ENCODE measurements around the gene BRIX1.

Gene BRIX1

GRCh38 chr5:34970552-34970951 lies 55.0 kb downstream of the BRIX1 start:
- TF ChIP-seq EP300 (IDR thresholded peaks at IDR 0.05; ENCODE audit: borderline replicate concordance) (no peak), RAD21 (IDR thresholded peaks at IDR 0.05; ENCODE audit: low read depth) (no peak), REST (IDR thresholded peaks at IDR 0.05; ENCODE audit: low read depth) (no peak), EGR1 (IDR thresholded peaks at IDR 0.05) (no peak), FOXM1 (IDR thresholded peaks at IDR 0.05; ENCODE audit: borderline replicate concordance, low read depth) (no peak), CEBPB (IDR thresholded peaks at IDR 0.05) (no peak), YY1 (IDR thresholded peaks at IDR 0.05; ENCODE audit: low read depth) (no peak), TAF1 (IDR thresholded peaks at IDR 0.05; ENCODE audit: low read depth) (no peak), TEAD4 (IDR thresholded peaks at IDR 0.05) (no peak), TCF12 (IDR thresholded peaks at IDR 0.05; ENCODE audit: low read depth) (no peak), USF1 (IDR thresholded peaks at IDR 0.05) (no peak), ZBTB7A (IDR thresholded peaks at IDR 0.05; ENCODE audit: low read depth) (no peak), CREB1 (IDR thresholded peaks at IDR 0.05; ENCODE audit: low read depth) (no peak), NFIC (IDR thresholded peaks at IDR 0.05) (no peak), MAX (IDR thresholded peaks at IDR 0.05) (no peak)

All from Ishikawa (cell line).